ENCODE data around the gene HES5.
A peak's percentile ranks its signal among the peaks of the same experiment; 100 is the strongest.

HES5 gene

DNA sequence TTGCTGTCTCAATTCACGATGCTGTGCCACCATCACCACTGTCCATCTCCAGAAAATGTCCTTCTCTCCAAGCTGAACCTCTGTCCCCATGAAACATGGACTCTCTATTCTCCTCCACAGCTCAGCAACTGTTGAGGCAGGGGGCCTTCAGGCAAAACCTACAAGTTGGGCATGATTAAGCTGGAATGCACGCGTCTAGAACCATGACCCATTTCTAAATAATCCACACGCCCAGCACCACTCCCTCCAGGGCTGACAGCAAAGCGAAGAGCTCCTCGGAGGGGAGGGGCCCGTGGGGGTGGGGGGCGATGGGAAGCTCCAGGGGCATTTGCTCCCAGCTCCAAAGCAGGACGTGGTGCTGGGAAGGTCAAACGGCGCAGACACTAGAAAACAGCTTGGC, 3.3 kb upstream of the HES5 start:
- TF ChIP-seq, protein P1, sequence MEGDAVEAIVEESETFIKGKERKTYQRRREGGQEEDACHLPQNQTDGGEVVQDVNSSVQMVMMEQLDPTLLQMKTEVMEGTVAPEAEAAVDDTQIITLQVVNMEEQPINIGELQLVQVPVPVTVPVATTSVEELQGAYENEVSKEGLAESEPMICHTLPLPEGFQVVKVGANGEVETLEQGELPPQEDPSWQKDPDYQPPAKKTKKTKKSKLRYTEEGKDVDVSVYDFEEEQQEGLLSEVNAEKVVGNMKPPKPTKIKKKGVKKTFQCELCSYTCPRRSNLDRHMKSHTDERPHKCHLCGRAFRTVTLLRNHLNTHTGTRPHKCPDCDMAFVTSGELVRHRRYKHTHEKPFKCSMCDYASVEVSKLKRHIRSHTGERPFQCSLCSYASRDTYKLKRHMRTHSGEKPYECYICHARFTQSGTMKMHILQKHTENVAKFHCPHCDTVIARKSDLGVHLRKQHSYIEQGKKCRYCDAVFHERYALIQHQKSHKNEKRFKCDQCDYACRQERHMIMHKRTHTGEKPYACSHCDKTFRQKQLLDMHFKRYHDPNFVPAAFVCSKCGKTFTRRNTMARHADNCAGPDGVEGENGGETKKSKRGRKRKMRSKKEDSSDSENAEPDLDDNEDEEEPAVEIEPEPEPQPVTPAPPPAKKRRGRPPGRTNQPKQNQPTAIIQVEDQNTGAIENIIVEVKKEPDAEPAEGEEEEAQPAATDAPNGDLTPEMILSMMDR (conservative IDR thresholded peaks at IDR 0.05; ENCODE audit: control insufficient read depth, insufficient read depth, low read depth, low read length): no peak
- no peak overlapping the region for H3K4me3 ChIP-seq (ENCODE audit: control insufficient read depth, low read depth, low read length)
- peak; percentile 34 for DNase-seq (ENCODE audit: low read depth)

DNA sequence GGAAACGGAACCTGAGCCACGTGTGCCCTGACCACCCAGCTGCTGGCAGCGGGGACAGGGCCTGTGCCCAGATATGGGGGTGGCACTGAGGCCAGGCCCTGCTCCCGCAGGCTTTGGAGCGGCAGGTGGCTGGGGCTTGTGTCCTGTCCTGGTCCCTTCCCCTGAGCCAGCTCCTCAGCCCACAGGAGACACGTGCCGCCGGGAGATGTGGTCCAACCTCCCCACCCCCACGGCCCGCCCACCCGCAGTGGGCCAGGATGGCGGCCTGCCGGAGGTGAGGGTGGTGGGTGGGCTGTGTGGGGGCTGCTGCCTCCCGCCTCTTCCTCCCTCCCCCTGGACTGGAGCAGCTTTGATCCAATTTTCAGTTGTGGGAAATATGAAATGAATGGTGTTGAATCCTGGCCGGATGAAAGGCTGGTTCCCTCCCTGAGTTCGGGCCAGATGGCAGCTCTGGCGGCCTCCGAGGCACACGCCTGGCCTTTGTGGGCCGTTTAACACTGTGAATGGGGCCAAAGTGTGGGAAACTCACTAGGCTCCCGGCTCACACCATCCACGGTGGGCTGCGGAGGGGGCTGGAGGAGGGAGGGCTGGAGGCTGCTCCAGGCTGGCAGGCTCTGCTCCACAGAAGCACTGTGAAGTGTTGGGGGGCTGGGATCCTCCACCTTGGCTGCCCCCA, 2.6 kb upstream of the HES5 start:
- H3K4me3 ChIP-seq (ENCODE audit: control insufficient read depth, low read depth, low read length): no peak overlapping the region
- no peak for DNase-seq (ENCODE audit: low read depth)
- TF ChIP-seq, protein P1 (conservative IDR thresholded peaks at IDR 0.05; ENCODE audit: control insufficient read depth, insufficient read depth, low read depth, low read length): no peak

DNA sequence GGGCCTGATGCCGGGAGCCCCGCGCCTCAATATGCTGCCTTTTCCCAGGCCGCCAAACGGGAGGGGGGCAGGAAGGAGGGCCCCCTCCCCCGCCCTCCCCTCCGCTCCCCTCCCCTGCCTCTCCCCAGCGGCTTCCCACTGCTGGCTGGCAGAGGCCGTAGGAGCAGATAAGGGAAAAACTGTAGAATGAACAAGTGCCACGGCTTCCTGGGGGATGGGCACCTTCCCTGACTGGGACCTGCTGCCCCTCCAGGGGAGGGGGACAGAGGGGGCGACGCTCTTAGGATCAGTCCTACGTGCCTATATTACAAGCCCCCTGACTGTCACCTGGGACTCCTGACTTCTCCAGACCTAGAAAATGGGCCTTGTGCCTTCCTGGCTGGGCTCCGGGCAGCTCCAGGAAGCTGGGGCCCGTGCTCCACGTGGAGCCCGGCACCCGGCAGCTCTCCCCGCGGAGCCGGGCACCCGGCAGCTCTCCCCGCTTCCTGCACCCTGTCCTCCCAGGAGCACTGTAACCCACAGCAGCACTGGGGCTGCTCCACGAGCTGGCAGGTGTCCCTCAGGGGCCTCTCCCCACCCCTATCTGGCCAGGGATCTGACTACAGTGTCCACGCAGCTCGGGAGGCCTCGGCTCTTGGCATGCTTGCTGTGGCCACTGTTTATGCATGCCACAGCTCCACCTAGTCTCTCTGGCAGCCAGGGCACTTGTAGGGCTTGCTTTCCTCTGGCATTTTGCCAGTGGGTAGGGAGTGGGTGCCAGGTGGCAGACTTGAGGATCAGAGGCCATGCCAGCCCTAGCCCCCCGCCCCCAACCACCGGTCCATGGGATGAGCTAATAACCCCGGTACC, 674 bp upstream of the HES5 start:
- no peak overlapping the region for H3K4me3 ChIP-seq (ENCODE audit: control insufficient read depth, low read depth, low read length)
- no peak for DNase-seq (ENCODE audit: low read depth)
- TF ChIP-seq, protein P1 (conservative IDR thresholded peaks at IDR 0.05; ENCODE audit: control insufficient read depth, insufficient read depth, low read depth, low read length): no peak

DNA sequence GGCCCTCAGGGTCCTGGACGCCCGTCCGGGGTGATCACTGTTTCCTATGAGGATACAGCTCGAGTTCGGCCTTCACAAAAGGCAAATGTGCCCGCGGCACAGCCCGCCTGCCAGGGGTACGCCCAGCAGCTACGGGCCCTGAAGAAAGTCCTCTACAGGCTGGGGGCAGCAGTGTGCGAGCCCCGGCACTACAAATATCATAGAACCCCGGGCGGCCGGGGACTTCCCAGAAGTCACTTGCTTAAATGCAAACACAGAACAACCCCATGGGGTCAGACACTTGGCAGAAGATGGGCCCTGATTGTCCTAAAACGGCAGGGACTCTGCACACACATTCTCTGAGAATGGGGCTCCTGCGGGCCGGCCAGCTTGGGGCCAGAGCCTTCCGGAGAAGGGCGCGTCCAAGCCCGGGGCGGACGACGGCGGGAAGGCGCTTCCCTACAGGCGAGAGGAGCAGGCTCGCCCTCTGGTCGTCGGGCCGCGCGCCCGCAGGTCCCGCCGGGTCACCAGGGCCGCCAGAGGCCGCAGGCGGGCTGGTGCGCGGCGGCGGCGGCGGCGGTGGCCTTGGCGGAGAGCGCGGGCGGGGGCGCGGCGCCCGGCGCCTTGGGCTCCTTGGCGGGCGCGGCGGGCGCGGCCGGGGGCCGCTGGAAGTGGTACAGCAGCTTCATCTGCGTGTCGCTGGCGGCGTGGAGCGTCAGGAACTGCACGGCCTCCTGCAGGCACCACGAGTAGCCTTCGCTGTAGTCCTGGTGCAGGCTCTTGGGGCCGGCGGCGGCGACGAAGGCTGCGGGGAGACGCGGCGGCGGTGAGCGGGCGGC, 888 bp downstream of the HES5 start:
- DNase-seq (ENCODE audit: low read depth): no peak
- TF ChIP-seq, protein P1 (conservative IDR thresholded peaks at IDR 0.05; ENCODE audit: control insufficient read depth, insufficient read depth, low read depth, low read length): no peak
- H3K4me3 ChIP-seq (ENCODE audit: control insufficient read depth, low read depth, low read length): no peak overlapping the region

DNA sequence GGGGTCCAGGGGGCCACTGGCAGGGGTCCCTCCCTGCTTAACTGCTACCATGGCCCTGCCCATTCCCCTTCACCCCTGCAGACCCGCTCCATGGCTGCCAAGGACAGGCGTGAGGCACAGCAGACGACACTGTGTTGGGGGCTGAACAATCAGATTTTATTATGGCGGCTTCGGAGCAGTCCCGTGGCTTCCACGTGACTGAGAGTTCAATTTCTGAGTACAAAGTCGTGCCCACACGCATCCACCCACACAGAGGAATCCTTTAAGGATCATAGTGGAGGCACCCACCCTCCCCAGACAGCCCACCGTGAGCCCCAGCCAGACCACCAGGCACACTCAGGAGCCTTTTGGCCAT, 1.5 kb downstream of the HES5 start:
- TF ChIP-seq, protein P1 (conservative IDR thresholded peaks at IDR 0.05; ENCODE audit: control insufficient read depth, insufficient read depth, low read depth, low read length): no peak
- no peak overlapping the region for H3K4me3 ChIP-seq (ENCODE audit: control insufficient read depth, low read depth, low read length)
- DNase-seq (ENCODE audit: low read depth): no peak

DNA sequence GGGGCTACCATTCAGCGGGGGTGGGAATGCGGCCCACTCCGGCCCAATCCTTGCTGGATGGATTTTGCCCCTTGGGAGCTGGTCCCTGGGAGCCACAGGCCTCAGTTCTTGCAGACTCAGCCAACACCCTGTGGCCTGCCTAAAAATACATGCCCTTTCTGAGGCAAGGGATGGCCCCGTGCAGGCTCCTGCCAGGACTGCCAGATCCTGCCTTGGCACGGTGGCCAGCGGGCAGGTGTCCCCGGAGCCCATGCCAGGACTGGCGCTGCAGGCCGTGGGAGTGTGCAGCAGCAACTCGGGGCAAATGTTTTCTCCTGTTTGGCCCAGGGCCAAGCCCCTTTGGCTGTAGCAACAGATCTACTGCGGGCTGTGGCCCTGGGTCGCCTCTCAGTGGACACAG, 2.0 kb downstream of the HES5 start:
- no peak for DNase-seq (ENCODE audit: low read depth)
- no peak overlapping the region for H3K4me3 ChIP-seq (ENCODE audit: control insufficient read depth, low read depth, low read length)
- TF ChIP-seq, protein P1 (conservative IDR thresholded peaks at IDR 0.05; ENCODE audit: control insufficient read depth, insufficient read depth, low read depth, low read length): no peak

Measured in fibroblast of mammary gland (primary cell).